ENCODE measurements around the gene NRSN1.
"Not testable (repeated sequence)": the region's sequence is repeated elsewhere in the genome, so short reads cannot be mapped to it uniquely, and the experiment has no call there.

The NRSN1 gene

GRCh38 chr6:24142733-24143132 is 16.7 kb downstream of the NRSN1 start:
- DNase-seq (ENCODE audit: low read depth in 2 of 2) = not testable (repeated sequence)

- DNase-seq (ENCODE audit: low read depth in 2 of 2) = no peak
These were observed 19.7 kb downstream of the NRSN1 start for GRCh38 chr6:24145690-24146131.

- no peak for DNase-seq (ENCODE audit: low read depth in 2 of 2)
These were observed 20.9 kb downstream of the NRSN1 start for GRCh38 chr6:24146871-24147270.

- DNase-seq (ENCODE audit: low read depth in 2 of 2) = no peak
These were observed 21.6 kb downstream of the NRSN1 start for GRCh38 chr6:24147511-24148153.

GRCh38 chr6:24148154-24148570 is 22.1 kb downstream of the NRSN1 start:
- DNase-seq (ENCODE audit: low read depth in 2 of 2) = no peak

- DNase-seq (ENCODE audit: low read depth in 2 of 2) = no peak
These were observed 22.7 kb downstream of the NRSN1 start for GRCh38 chr6:24148684-24149083.

- no peak for DNase-seq (ENCODE audit: low read depth in 2 of 2)
These were observed 23.3 kb downstream of the NRSN1 start for GRCh38 chr6:24149296-24149695.

- no peak for DNase-seq (ENCODE audit: low read depth in 2 of 2)
These were observed 23.8 kb downstream of the NRSN1 start for GRCh38 chr6:24149836-24150235.

- DNase-seq (ENCODE audit: low read depth in 2 of 2) = no peak
These were observed 26.0 kb downstream of the NRSN1 start for GRCh38 chr6:24152014-24152413.

- no peak for DNase-seq (ENCODE audit: low read depth in 2 of 2)
These were observed 28.1 kb downstream of the NRSN1 start for GRCh38 chr6:24154121-24154520.

- no peak for DNase-seq (ENCODE audit: low read depth in 2 of 2)
These were observed 31.9 kb downstream of the NRSN1 start for GRCh38 chr6:24157886-24158285.

- no peak for DNase-seq (ENCODE audit: low read depth in 2 of 2)
These were observed 57.6 kb downstream of the NRSN1 start for GRCh38 chr6:24183584-24183983.

- DNase-seq (ENCODE audit: low read depth in 2 of 2) = no peak
These were observed 60.3 kb downstream of the NRSN1 start for GRCh38 chr6:24186349-24186748.

- no peak for DNase-seq (ENCODE audit: low read depth in 2 of 2)
These were observed 62.1 kb downstream of the NRSN1 start for GRCh38 chr6:24187965-24188577.

GRCh38 chr6:24188578-24189080 is 62.6 kb downstream of the NRSN1 start:
- DNase-seq (ENCODE audit: low read depth in 2 of 2) = no peak

GRCh38 chr6:24191346-24191745 is 65.3 kb downstream of the NRSN1 start:
- no peak for DNase-seq (ENCODE audit: low read depth in 2 of 2)

GRCh38 chr6:24193364-24193763 is 67.3 kb downstream of the NRSN1 start:
- no peak for DNase-seq (ENCODE audit: low read depth in 2 of 2)

GRCh38 chr6:24194978-24195700 is 69.1 kb downstream of the NRSN1 start:
- DNase-seq (ENCODE audit: low read depth in 2 of 2) = no peak

- DNase-seq (ENCODE audit: low read depth in 2 of 2) = no peak
These were observed 70.0 kb downstream of the NRSN1 start for GRCh38 chr6:24195836-24196597.
